GM12872 (cell line): Measurements from ENCODE around the gene MGAT5B.

ENCODE experiments used
- TF ChIP-seq, protein P1 (sequence below): IDR thresholded peaks from 3 replicates; pipeline ENCODE4 v1.5.1; 2011; ENCODE audit warnings: low read depth, mild to moderate bottlenecking, low read length, moderate library complexity; ENCODE audit not compliant: insufficient read depth

MGAT5B gene

GRCh38 chr17:76855105-76855504 lies 13.1 kb upstream of the MGAT5B start:
- TF ChIP-seq, protein P1, sequence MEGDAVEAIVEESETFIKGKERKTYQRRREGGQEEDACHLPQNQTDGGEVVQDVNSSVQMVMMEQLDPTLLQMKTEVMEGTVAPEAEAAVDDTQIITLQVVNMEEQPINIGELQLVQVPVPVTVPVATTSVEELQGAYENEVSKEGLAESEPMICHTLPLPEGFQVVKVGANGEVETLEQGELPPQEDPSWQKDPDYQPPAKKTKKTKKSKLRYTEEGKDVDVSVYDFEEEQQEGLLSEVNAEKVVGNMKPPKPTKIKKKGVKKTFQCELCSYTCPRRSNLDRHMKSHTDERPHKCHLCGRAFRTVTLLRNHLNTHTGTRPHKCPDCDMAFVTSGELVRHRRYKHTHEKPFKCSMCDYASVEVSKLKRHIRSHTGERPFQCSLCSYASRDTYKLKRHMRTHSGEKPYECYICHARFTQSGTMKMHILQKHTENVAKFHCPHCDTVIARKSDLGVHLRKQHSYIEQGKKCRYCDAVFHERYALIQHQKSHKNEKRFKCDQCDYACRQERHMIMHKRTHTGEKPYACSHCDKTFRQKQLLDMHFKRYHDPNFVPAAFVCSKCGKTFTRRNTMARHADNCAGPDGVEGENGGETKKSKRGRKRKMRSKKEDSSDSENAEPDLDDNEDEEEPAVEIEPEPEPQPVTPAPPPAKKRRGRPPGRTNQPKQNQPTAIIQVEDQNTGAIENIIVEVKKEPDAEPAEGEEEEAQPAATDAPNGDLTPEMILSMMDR: no peak

DNA sequence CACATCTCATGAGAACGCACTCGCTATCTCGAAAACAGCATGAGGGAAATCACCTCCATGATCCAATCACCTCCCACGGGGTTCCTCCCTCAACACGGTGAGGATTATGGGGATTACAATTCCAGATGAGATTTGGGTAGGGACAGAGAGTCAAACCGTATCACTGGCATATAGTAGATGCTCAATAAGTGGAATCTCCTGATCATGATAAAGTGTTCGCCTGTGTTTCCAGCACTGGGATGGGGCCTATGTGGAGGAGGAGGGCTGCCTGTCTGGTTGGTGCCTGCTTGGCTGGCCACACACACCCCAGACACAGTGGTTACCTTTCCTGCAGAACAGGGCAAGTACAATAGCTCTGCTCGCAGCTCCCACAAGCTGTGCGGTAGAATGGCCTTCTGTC lies 6.1 kb upstream of the MGAT5B start:
- TF ChIP-seq, protein P1: no peak

GRCh38 chr17:76862494-76862893 lies 5.7 kb upstream of the MGAT5B start:
- TF ChIP-seq, protein P1: no peak

DNA sequence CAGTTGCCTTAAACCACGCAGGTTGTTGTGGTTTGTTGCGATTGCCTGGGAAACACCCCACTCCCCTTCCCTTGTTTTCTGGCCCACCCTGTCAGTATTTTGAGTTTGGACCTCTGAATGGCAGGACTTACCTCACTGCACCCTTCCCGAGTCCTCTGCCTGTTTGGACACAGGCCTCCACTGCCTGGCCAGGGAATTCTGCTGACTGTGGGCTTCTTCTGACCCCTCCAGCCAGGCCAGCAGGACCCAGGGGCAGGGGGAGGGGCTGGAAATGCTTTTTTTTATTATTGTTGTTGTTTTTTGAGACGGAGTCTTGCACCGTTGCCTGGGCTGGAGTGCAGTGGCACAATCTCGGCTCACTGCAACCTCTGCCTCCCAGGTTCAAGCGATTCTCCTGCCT lies 4.2 kb upstream of the MGAT5B start:
- TF ChIP-seq, protein P1: no peak

DNA sequence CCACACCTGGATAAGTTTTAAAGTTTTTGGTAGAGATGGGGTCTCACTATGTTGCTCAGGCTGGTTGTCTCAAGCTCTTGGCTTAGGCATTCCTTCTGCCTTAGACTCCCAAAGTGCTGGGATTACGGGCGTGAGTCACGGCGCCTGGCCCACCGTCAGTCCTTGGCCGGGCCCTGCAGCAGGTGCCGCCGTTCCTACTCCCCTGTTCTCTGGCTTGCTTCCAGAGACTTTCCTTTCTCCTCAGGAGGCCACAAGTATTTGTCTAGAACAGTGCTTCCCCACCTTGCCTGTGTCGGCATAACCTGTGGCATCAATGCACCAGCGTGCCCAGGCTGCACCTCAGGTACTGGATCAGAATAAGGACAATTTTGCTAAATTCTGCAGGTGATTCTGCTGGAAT lies 3.0 kb upstream of the MGAT5B start:
- TF ChIP-seq, protein P1: no peak

- TF ChIP-seq, protein P1: no peak
Observed at GRCh38 chr17:76866203-76866602, 2.0 kb upstream of the MGAT5B start.

- TF ChIP-seq, protein P1: no peak
Observed at GRCh38 chr17:76866774-76867577, 1.2 kb upstream of the MGAT5B start.
